22Rv1 (cell line): ENCODE results near the gene OR5W2.
"Not testable (repeated sequence)": the region's sequence is repeated elsewhere in the genome, so short reads cannot be mapped to it uniquely, and the experiment has no call there.

ENCODE experiments used
- CTCF ChIP-seq: fragments of 450-650 bp; IDR thresholded peaks from 2 replicates; pipeline ENCODE4 v1.5.1; 2017; ENCODE audit warnings: mild to moderate bottlenecking
- ZFX ChIP-seq: fragments of 450-650 bp; IDR thresholded peaks from 2 replicates; pipeline ENCODE4 v1.6.1; 2017; ENCODE audit warnings: antibody characterized with exemption, borderline replicate concordance

DNA sequence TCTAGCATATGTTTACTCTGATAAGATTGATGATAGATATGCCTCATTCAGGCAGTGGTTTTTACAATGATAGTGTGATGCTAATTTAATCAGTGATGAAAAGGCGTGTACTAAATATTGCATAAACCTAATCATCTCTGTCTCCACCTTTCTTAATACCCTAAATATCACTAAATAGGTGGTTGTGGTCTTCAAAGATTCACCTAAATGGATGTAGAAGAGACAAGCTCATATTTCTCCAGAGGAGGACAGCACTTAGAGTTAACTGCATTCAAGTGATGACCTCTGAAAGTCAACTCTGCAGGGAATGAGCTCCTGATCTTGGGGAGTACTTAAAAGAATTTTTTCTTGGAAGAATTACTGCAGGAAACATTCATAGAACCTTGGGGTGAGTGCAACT is 31.4 kb downstream of the OR5W2 start, which contains the start of gene TRIM51:
- not testable (repeated sequence) for TF ChIP-seq CTCF, ZFX
